Mesodermal cell (in vitro differentiated cells): Measurements from ENCODE around the gene C6orf15.
"Not testable (repeated sequence)": the region's sequence is repeated elsewhere in the genome, so short reads cannot be mapped to it uniquely, and the experiment has no call there.

Experiments
- H3K27ac ChIP-seq: 2 replicates; pipeline ENCODE4 v1.7.0; 2013; ENCODE audit warnings: mild to moderate bottlenecking, low read depth, low read length, moderate library complexity; ENCODE audit not compliant: severe bottlenecking
- H3K36me3 ChIP-seq: 2 replicates; pipeline ENCODE4 v1.7.1; 2013; ENCODE audit warnings: mild to moderate bottlenecking, low read length, moderate library complexity; ENCODE audit not compliant: control insufficient read depth, insufficient read depth
- H3K4me1 ChIP-seq: one replicate; pipeline ENCODE4 v1.7.1; 2013; ENCODE audit warnings: mild to moderate bottlenecking, low read length; ENCODE audit not compliant: insufficient read depth, control insufficient read depth, poor library complexity, severe bottlenecking
- H3K4me3 ChIP-seq: 2 replicates; pipeline ENCODE4 v1.7.0; 2013; ENCODE audit warnings: low read length, control low read depth, mild to moderate bottlenecking; ENCODE audit not compliant: insufficient read depth, poor library complexity, severe bottlenecking; ENCODE audit errors: extremely low read depth
- H3K9me3 ChIP-seq: 2 replicates; pipeline ENCODE4 v1.7.1; 2013; ENCODE audit warnings: mild to moderate bottlenecking, low read length, moderate library complexity; ENCODE audit not compliant: control insufficient read depth
- WGBS, 2 experiments: methylation state at CpG; one replicate each; pipeline ENCODE4 v1.1.5; 2013; ENCODE audit warnings: missing lambda C conversion rate in 2 of 2; ENCODE audit not compliant: insufficient coverage in 2 of 2; 5-methylcytosine and 5-hydroxymethylcytosine counted together

C6orf15 gene

DNA sequence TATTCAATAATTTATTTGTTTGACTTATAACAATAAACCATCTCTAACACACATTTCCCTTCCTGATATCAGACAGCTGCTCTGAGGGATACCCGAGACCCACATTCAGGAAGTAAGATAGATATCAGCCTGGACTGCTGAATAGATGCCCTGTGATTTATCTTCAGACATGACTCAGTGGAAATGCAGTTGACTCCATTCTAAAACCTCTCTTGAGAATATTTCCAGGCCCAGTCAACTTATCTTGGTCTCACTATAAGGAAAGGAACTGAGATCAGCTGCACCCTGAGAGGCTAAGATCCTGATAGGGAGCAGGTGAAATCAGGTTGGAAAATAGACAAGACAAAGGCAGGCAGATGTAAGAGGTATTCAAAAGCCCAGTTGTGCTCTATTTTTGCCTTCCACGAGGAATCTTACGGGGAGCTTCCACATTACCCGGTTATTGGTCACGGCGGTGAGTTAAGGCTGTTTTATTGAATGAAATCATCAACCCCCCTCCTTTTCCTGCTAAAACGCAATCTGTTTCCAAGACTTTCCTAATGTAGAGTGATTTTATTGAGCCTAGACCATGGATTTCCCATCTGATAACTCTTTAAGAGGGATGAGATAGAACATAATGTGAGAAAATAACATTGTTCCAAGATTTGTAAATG lies 25.5 kb downstream of the C6orf15 start:
- Histone ChIP-seq H3K4me1 (peaks cover 15% of the 10 kb centered on the region), H3K9me3 (no peaks in the 10 kb centered on the region), H3K4me3 (no peak overlapping the region), H3K27ac (peak overlapping the region; percentile 91), H3K36me3 (no peaks in the 10 kb centered on the region)
- WGBS, 2 experiments = 35 to 44% methylated on average over 2 to 3 of the region's 7 CpGs

DNA sequence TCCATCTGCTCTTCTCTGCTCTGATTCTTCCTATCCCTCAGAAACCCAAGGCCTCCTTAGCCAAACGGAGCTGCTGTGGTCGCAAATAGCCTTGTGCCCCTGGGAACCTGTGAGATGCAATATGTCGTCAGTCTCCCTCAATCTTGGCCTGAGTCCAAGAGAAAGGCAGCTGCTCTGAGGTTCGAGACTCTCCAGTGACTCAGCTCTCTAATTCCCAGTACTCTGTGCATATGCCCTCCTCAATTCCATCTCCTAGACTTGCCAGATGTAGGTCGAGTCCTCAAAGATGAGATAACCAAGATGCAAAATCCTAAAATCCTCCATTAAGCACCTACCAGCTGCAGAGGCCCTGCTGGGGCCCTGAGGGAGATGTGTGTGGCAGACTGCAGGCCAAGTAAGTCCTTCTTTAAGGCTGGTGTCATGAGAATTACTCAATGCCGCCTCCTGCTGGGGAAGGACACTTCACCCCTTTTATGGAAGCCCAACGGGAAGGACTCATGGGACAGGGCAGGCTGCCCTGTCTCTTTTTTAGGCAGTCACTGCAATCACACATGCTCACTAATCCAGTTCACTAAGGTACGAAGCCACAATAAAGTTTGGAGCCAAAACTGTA lies 28.5 kb downstream of the C6orf15 start:
- no peaks in the 10 kb centered on the region for H3K9me3 ChIP-seq
- H3K36me3 ChIP-seq = no peaks in the 10 kb centered on the region
- WGBS, 2 experiments = 72 to 74% methylated on average over 5 to 6 of the region's 8 CpGs
- peak overlapping the region; percentile 6 for H3K27ac ChIP-seq
- H3K4me1 ChIP-seq = peaks cover 17% of the 10 kb centered on the region
- H3K4me3 ChIP-seq = no peak overlapping the region

DNA sequence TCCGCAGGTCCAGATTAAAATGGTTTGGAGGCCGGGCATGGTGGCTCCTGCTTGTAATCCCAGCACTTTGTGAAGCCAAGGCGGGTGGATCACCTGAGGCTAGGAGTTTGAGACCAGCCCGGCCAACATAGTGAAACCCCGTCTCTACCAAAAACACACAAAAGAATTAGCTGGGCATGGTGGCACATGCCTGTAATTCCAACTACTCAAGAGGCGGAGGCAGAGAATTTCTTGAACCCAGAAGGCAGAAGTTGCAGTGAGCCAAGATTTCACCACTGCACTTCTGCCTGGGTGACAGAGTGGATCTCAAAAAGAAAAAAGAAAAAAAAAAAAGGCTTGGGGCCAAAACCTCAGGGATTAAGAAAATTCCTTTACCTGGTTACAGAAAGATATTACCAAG lies 30.5 kb downstream of the C6orf15 start:
- Histone ChIP-seq H3K36me3 (no peaks in the 10 kb centered on the region), H3K9me3 (no peaks in the 10 kb centered on the region), H3K4me1 (peaks cover 13% of the 10 kb centered on the region), H3K27ac (no peak overlapping the region), H3K4me3 (no peak overlapping the region)
- 96 to 100% methylated on average over 4 to 5 of the region's 6 CpGs for WGBS, 2 experiments

DNA sequence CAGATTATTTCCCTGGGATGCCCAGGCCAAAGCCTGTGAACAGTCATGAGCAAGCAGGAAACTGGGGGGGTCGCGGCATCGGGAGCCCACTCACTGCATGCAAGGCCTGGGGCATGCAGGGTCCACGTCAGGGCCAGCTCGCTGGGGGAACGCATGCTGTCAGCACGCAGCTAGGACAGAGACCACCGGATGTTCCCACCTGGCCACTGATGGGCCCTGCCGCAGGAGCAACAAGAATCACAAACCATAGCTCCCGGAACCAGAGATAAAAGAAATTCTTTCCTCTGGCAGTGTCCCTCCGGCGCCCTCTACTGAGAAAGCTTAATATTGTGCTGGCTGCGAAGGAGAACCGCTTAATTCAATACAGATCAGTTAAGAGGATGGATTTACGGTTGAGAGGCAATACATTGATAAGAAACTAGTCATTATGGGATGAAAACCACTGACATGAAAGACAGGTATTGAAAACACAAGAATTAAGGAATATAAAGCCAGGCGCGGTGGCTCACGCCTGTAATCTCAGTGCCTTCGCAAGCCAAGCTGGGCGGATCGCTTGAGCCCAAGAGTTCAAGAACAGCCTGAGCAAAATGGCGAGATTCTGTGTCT lies 32.6 kb downstream of the C6orf15 start:
- Histone ChIP-seq H3K4me3 (no peak overlapping the region), H3K9me3 (no peaks in the 10 kb centered on the region), H3K27ac (no peak overlapping the region), H3K4me1 (peaks cover 2% of the 10 kb centered on the region), H3K36me3 (no peaks in the 10 kb centered on the region)
- 41 to 43% methylated on average over 20 to 21 of the region's 22 CpGs for WGBS, 2 experiments

DNA sequence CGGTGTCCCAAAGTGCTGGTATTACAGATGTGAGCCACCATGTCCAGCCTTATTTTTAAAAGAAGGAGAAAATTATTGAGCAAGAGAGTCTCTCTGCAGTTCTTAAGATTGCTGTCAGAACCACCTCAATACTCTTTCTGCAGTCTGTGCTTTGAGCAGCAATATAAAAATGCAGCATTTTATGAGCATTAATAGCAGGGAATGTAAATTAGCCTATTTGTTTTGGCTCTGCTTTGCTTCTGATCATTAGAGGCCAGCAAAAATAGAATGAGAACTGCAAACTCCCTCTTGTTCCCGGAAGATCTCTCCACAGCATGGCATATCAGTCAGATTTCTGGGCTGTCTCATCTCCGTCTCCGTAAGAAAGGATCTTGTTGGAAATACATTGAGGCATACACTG lies 35.8 kb downstream of the C6orf15 start:
- H3K4me3 ChIP-seq = no peak overlapping the region
- WGBS, 2 experiments = 97 to 100% methylated on average over 2 to 3 of the region's 4 CpGs
- peaks cover 2% of the 10 kb centered on the region for H3K4me1 ChIP-seq
- no peak overlapping the region for H3K27ac ChIP-seq
- no peaks in the 10 kb centered on the region for H3K9me3 ChIP-seq
- no peaks in the 10 kb centered on the region for H3K36me3 ChIP-seq

DNA sequence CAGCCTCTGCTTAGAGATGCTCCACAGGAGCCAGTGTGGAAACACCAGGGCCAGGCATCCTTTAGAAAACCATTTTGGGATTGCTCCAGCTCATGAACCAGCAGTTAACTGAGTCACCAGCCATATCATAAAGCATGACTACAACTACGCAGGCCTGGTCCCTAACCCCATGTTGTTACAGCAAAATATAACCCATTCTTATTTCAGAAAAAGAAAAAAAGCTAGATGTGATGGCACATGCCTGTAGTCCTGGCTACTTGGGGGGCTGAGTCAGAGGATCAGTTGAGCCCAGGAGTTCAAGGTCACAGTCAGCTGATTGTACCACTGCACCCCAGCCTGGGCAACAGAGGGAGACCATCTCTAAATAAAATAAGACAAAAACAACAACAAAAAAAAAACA lies 36.8 kb downstream of the C6orf15 start:
- WGBS, 2 experiments = no CpG with 5 or more reads among the region's 1 CpG
- H3K9me3 ChIP-seq = no peaks in the 10 kb centered on the region
- H3K36me3 ChIP-seq = no peaks in the 10 kb centered on the region
- peaks cover 6% of the 10 kb centered on the region for H3K4me1 ChIP-seq
- H3K27ac ChIP-seq = no peak overlapping the region
- no peak overlapping the region for H3K4me3 ChIP-seq

DNA sequence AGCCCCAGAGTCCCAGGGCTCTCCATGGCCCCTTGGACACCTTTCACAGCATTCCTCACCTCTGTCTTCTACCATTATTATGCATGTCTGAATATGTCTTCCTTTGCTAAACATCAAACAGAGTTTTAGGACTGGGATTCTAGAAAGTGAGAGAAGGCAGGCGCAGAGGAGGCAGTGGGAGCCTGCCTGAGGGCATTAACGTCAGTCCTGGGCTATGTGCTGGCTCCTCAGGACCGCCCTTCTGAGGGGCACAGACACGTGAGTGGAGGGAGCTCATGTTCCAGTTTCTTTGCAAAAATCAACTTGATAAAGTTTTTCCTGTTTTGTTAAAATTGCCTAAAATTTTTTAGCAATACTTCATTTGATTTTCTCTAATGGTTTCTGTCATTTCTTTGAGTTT lies 38.0 kb downstream of the C6orf15 start:
- no peak overlapping the region for H3K27ac ChIP-seq
- 70 to 81% methylated on average over 4 of the region's 4 CpGs for WGBS, 2 experiments
- no peaks in the 10 kb centered on the region for H3K36me3 ChIP-seq
- peaks cover 12% of the 10 kb centered on the region for H3K4me1 ChIP-seq
- H3K9me3 ChIP-seq = no peaks in the 10 kb centered on the region
- no peak overlapping the region for H3K4me3 ChIP-seq

DNA sequence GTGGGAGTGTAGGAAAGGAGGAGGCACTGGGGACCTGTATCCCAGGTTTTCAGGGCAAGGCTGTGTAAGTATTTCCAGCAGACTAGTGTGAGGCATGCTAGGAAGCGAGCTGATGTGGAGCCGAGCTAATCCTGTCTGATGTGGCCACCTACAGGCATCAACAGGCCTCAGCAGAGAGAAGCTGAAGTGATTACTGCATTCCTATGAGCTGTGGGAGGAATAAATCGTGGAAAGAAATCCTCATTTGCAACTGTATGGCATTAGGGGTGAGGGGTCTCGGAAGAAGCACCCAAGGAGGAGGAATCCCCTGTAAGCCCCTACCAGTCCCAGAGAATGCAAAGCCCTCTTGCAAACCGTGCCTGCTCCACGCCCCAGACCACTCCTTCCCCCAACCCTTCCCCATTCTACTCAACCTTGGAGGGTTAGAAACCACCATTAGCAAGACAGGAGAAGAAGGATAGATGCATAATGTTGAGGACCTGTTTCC lies 41.6 kb downstream of the C6orf15 start:
- Histone ChIP-seq H3K4me1 (peaks cover 12% of the 10 kb centered on the region), H3K9me3 (no peaks in the 10 kb centered on the region), H3K27ac (peak overlapping the region; percentile 13), H3K36me3 (no peaks in the 10 kb centered on the region), H3K4me3 (no peak overlapping the region)
- WGBS, 2 experiments = 0 to 5% methylated on average over 4 of the region's 6 CpGs

DNA sequence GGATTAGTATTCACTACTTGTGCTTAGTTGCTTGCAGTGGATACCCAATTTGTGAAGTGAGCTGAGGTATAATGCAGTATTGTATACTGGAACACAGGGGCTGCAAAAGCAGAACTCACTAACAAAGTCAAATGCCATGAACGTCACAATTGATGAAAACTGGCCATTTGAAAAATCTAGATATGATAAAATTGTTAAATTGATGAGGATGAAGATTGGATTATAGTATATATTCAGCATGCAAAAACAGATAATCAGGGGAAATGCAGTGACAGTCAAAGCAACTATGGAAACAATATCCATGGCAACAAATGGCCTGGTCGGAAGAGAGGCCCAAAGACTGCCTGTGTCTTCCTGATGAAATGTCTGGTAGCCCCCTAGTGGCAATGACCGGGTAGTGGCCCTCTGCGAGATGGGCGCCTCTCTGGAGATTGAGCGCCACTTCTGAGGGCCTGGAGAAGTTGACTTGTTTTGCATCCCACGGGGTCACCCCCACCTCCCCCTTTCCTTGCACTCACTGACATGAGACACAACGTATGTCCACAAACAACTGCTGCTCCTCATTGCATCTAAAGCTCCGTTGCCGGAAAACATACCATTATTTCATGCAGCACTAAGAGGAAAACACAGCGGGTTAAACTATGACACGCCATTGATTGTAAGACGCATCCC lies 43.6 kb downstream of the C6orf15 start:
- peaks cover 12% of the 10 kb centered on the region for H3K4me1 ChIP-seq
- 33 to 44% methylated on average over 8 to 10 of the region's 13 CpGs for WGBS, 2 experiments
- H3K9me3 ChIP-seq = no peaks in the 10 kb centered on the region
- no peak overlapping the region for H3K4me3 ChIP-seq
- no peaks in the 10 kb centered on the region for H3K36me3 ChIP-seq
- H3K27ac ChIP-seq = no peak overlapping the region

DNA sequence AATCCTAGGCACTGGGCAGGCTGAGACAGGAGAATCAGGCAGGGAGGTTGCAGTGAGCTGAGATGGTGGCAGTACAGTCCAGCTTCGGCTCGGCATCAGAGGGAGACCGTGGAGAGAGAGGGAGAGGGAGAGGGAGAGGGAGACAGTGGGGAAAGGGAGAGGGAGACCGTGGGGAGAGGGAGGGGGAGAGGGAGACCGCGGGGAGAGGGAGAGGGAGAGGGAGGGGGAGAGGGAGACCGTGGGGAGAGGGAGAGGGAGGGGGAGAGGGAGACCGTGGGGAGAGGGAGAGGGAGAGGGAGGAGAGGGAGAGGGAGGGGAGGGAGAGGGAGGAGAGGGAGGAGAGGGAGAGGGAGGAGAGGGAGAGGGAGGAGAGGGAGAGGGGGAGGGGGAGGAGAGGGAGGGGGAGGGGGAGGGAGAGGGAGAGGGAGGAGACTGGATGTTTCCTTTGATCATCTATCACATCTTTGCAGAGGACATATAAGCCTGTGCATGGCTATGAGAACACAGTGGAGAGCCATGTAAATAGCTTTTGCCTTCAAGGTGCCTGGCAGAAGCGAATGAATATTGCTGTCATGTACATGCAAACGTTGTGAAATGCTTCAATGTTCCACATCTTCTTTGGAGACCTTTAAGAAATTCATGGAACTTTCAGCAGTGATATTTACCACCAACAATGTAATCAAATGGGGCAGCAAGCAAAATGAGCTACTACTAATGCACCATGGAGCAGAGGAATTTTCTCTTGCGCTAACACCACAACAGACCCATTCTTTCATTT lies 44.3 kb downstream of the C6orf15 start:
- WGBS, 2 experiments = 92 to 97% methylated on average over 2 of the region's 11 CpGs
- H3K4me1 ChIP-seq = peaks cover 12% of the 10 kb centered on the region
- not testable (repeated sequence) for H3K9me3 ChIP-seq, H3K36me3 ChIP-seq, H3K4me3 ChIP-seq, H3K27ac ChIP-seq
